SK-N-SH treated with all-trans-retinoic acid at 6 μM for 48 hours (cell line): ENCODE measurements around the gene FIGN.

ENCODE experiments used
- ATAC-seq: fragments of 200-7000 bp; cut with Tn5 transposase; 3 replicates; pipeline ENCODE4 v1.9.1; 2020; ENCODE audit warnings: mild to moderate bottlenecking, moderate library complexity
- ARNTL ChIP-seq: fragments of 450-650 bp; formaldehyde crosslinking; IDR thresholded peaks from 2 replicates; pipeline ENCODE4 v1.5.0; 2020; ENCODE audit warnings: low read depth, mild to moderate bottlenecking, moderate library complexity, borderline replicate concordance
- BACH2 ChIP-seq: fragments of 250-450 bp; sonication (Bioruptor Pico); IDR thresholded peaks from 2 replicates; pipeline ENCODE4 v1.9.0; 2021; ENCODE audit warnings: mild to moderate bottlenecking, borderline replicate concordance
- CREB5 ChIP-seq: fragments of 250-450 bp; sonication (Bioruptor Pico); IDR thresholded peaks from 2 replicates; pipeline ENCODE4 v1.5.1; 2020; ENCODE audit warnings: low read depth, mild to moderate bottlenecking, moderate library complexity
- CSDC2 ChIP-seq: fragments of 250-450 bp; sonication (Bioruptor Pico); IDR thresholded peaks from 2 replicates; pipeline ENCODE4 v1.5.0; 2020; ENCODE audit warnings: mild to moderate bottlenecking, moderate library complexity
- CSRNP3 ChIP-seq: fragments of 250-450 bp; sonication (Bioruptor Pico); IDR thresholded peaks from 2 replicates; pipeline ENCODE4 v1.5.1; 2021; ENCODE audit warnings: mild to moderate bottlenecking, moderate library complexity
- ESRRG ChIP-seq: fragments of 250-450 bp; sonication (Bioruptor Pico); IDR thresholded peaks from 2 replicates; pipeline ENCODE4 v1.6.1; 2021; ENCODE audit warnings: mild to moderate bottlenecking
- ISL1 ChIP-seq: fragments of 250-450 bp; sonication (Bioruptor Pico); IDR thresholded peaks from 2 replicates; pipeline ENCODE4 v2.1.2; 2022; ENCODE audit warnings: mild to moderate bottlenecking, moderate library complexity
- OSR1 ChIP-seq: fragments of 250-450 bp; sonication (Bioruptor Pico); IDR thresholded peaks from 2 replicates; pipeline ENCODE4 v1.8.0; 2022; ENCODE audit warnings: moderate library complexity, mild to moderate bottlenecking, inconsistent platforms
- PATZ1 ChIP-seq: fragments of 250-450 bp; sonication (Bioruptor Pico); IDR thresholded peaks from 2 replicates; pipeline ENCODE4 v1.8.0; 2020; ENCODE audit warnings: mild to moderate bottlenecking, moderate library complexity, borderline replicate concordance
- POU6F1 ChIP-seq: fragments of 250-450 bp; sonication (Bioruptor Pico); IDR thresholded peaks from 2 replicates; pipeline ENCODE4 v1.8.0; 2021; ENCODE audit warnings: low read depth, mild to moderate bottlenecking, moderate library complexity, borderline replicate concordance
- PPARA ChIP-seq: fragments of 250-450 bp; sonication (Bioruptor Pico); IDR thresholded peaks from 2 replicates; pipeline ENCODE4 v1.5.0; 2020; ENCODE audit warnings: mild to moderate bottlenecking, borderline replicate concordance
- SNAI2 ChIP-seq: fragments of 250-450 bp; sonication (Bioruptor Pico); IDR thresholded peaks from 2 replicates; pipeline ENCODE4 v1.5.0; 2020; ENCODE audit warnings: mild to moderate bottlenecking, moderate library complexity
- TCF4 ChIP-seq: fragments of 250-450 bp; sonication (Bioruptor Pico); IDR thresholded peaks from 2 replicates; pipeline ENCODE4 v1.8.0; 2021; ENCODE audit warnings: mild to moderate bottlenecking, moderate library complexity, borderline replicate concordance
- TOX ChIP-seq: fragments of 250-450 bp; sonication (Bioruptor Pico); IDR thresholded peaks from 2 replicates; pipeline ENCODE4 v1.8.0; 2021; ENCODE audit warnings: mild to moderate bottlenecking, moderate library complexity, borderline replicate concordance
- TSHZ2 ChIP-seq: fragments of 250-450 bp; sonication (Bioruptor Pico); IDR thresholded peaks from 2 replicates; pipeline ENCODE4 v1.5.0; 2020; ENCODE audit warnings: mild to moderate bottlenecking, moderate library complexity
- ZC3H10 ChIP-seq: fragments of 250-450 bp; sonication (Bioruptor Pico); IDR thresholded peaks from 2 replicates; pipeline ENCODE4 v1.5.1; 2021; ENCODE audit warnings: mild to moderate bottlenecking, moderate library complexity
- ZFP3 ChIP-seq: fragments of 250-450 bp; sonication (Bioruptor Pico); IDR thresholded peaks from 2 replicates; pipeline ENCODE4 v1.5.0; 2020; ENCODE audit warnings: mild to moderate bottlenecking, moderate library complexity
- ZNF565 ChIP-seq: fragments of 450-650 bp; formaldehyde crosslinking; conservative IDR thresholded peaks from 2 replicates; pipeline ENCODE4 v1.5.0; 2020; ENCODE audit warnings: low read depth, mild to moderate bottlenecking, moderate library complexity
- ZNF70 ChIP-seq: fragments of 450-650 bp; formaldehyde crosslinking; IDR thresholded peaks from 2 replicates; pipeline ENCODE4 v1.5.0; 2020; ENCODE audit warnings: mild to moderate bottlenecking, moderate library complexity
- ZNF8 ChIP-seq: fragments of 450-650 bp; formaldehyde crosslinking; IDR thresholded peaks from 2 replicates; pipeline ENCODE4 v1.5.0; 2020; ENCODE audit warnings: mild to moderate bottlenecking, moderate library complexity

The FIGN gene

GRCh38 chr2:163681745-163682144 is 54.1 kb downstream of the FIGN start:
- no peak for ATAC-seq
- TF ChIP-seq PATZ1 (no peak), ISL1 (CRISPR knock-in tag) (no peak), BACH2 (CRISPR knock-in tag) (no peak), ZNF8 (CRISPR knock-in tag) (no peak), TCF4 (CRISPR knock-in tag) (no peak), CSRNP3 (CRISPR knock-in tag) (no peak), ZNF70 (no peak), ZC3H10 (CRISPR knock-in tag) (no peak), POU6F1 (CRISPR knock-in tag) (no peak), CSDC2 (CRISPR knock-in tag) (no peak), SNAI2 (CRISPR knock-in tag) (no peak), ZNF565 (CRISPR knock-in tag) (no peak), TSHZ2 (CRISPR knock-in tag) (no peak), ESRRG (CRISPR knock-in tag) (no peak)

GRCh38 chr2:163675388-163675787 is 60.4 kb downstream of the FIGN start:
- TF ChIP-seq CSRNP3 (CRISPR knock-in tag) (no peak), CREB5 (CRISPR knock-in tag) (no peak), TSHZ2 (CRISPR knock-in tag) (no peak), ZC3H10 (CRISPR knock-in tag) (no peak), OSR1 (CRISPR knock-in tag) (no peak), PATZ1 (no peak), TOX (CRISPR knock-in tag) (no peak), ZNF8 (CRISPR knock-in tag) (no peak), ARNTL (CRISPR knock-in tag) (no peak), PPARA (CRISPR knock-in tag) (no peak), POU6F1 (CRISPR knock-in tag) (no peak), CSDC2 (CRISPR knock-in tag) (no peak), ZNF565 (CRISPR knock-in tag) (no peak), ZFP3 (CRISPR knock-in tag) (no peak)
- ATAC-seq = no peak
